Neural cell (in vitro differentiated cells): ENCODE results near the gene UGGT2. TPM values are rescaled to one million over a fixed set of nuclear protein-coding genes. Genes with fewer than 3 reads are reported as not detected.

Experiments
- H2AFZ ChIP-seq: fragments of 200-600, 300-800 bp; sonication (generic), shearing (Covaris generic); 2 replicates; pipeline ENCODE4 v1.6.0; 2014; ENCODE audit warnings: low read depth, mild to moderate bottlenecking, antibody characterized with exemption, low read length, moderate library complexity
- H3F3A ChIP-seq: fragments of 200-600 bp; shearing (Covaris generic); 2 replicates; pipeline ENCODE4 v1.6.1; 2016; ENCODE audit warnings: mild to moderate bottlenecking, moderate library complexity, mixed read lengths, antibody characterized with exemption, low read length; ENCODE audit not compliant: insufficient read depth, poor library complexity, severe bottlenecking
- H3K27ac ChIP-seq: fragments of 200-600, 300-800 bp; sonication (generic), shearing (Covaris generic); 2 replicates; pipeline ENCODE4 v1.5.1; 2014; ENCODE audit warnings: mild to moderate bottlenecking, low read length, moderate library complexity
- H3K27me3 ChIP-seq: fragments of 300-800, 200-600 bp; sonication (generic), shearing (Covaris generic); 2 replicates; pipeline ENCODE4 v1.6.0; 2014; ENCODE audit warnings: mild to moderate bottlenecking, low read depth, low read length, moderate library complexity; ENCODE audit not compliant: insufficient read depth
- H3K36me3 ChIP-seq: fragments of 300-800, 200-600 bp; sonication (generic), shearing (Covaris generic); 2 replicates; pipeline ENCODE4 v1.5.1; 2014; ENCODE audit warnings: mild to moderate bottlenecking, antibody characterized with exemption, low read length, moderate library complexity; ENCODE audit not compliant: insufficient read depth
- H3K4me2 ChIP-seq: fragments of 300-800, 200-600 bp; sonication (generic), shearing (Covaris generic); 2 replicates; pipeline ENCODE4 v1.6.0; 2014; ENCODE audit warnings: mild to moderate bottlenecking, low read length
- H3K4me3 ChIP-seq: fragments of 300-800, 200-600 bp; sonication (generic), shearing (Covaris generic); 2 replicates; pipeline ENCODE4 v1.5.1; 2014; ENCODE audit warnings: mild to moderate bottlenecking, low read length, moderate library complexity
- H3K79me2 ChIP-seq: fragments of 200-600 bp; shearing (Covaris generic); replicated peaks from 2 replicates; pipeline ENCODE4 v1.6.0; 2014; ENCODE audit warnings: mild to moderate bottlenecking, low read length, moderate library complexity; ENCODE audit not compliant: insufficient read depth
- H3K9ac ChIP-seq: fragments of 300-800, 200-600 bp; sonication (generic), shearing (Covaris generic); 2 replicates; pipeline ENCODE4 v1.6.1; 2016; ENCODE audit warnings: mild to moderate bottlenecking, low read length, mixed read lengths
- H3K9me2 ChIP-seq: fragments of 200-600 bp; shearing (Covaris generic); 2 replicates; pipeline ENCODE4 v1.6.1; 2016; ENCODE audit warnings: mild to moderate bottlenecking, low read length, mixed read lengths; ENCODE audit not compliant: insufficient read depth
- H3K9me3 ChIP-seq: fragments of 200-600, 300-800 bp; sonication (generic), shearing (Covaris generic); 2 replicates; pipeline ENCODE4 v1.6.1; 2016; ENCODE audit warnings: mild to moderate bottlenecking, mixed run types, low read length, moderate library complexity, mixed read lengths
- H4K20me1 ChIP-seq: fragments of 200-600 bp; shearing (Covaris generic); 2 replicates; pipeline ENCODE4 v1.6.1; 2016; ENCODE audit warnings: mild to moderate bottlenecking, mixed run types; ENCODE audit not compliant: insufficient read depth
- EP300 ChIP-seq: fragments of 450-650 bp; conservative IDR thresholded peaks from 2 replicates; pipeline ENCODE4 v1.6.1; 2014; ENCODE audit warnings: antibody characterized with exemption, mild to moderate bottlenecking, moderate library complexity; ENCODE audit not compliant: poor library complexity, severe bottlenecking
- EZH2 ChIP-seq: fragments of 200-600, 300-800 bp; shearing (Covaris generic), sonication (generic); IDR thresholded peaks from 2 replicates; pipeline ENCODE4 v1.6.1; 2014; ENCODE audit warnings: antibody characterized with exemption, low read length, borderline replicate concordance, mild to moderate bottlenecking; ENCODE audit not compliant: insufficient read depth, poor library complexity, severe bottlenecking
- MXI1 ChIP-seq: fragments of 450-650 bp; conservative IDR thresholded peaks from 2 replicates; pipeline ENCODE4 v1.6.1; 2014; ENCODE audit warnings: antibody characterized with exemption, mild to moderate bottlenecking; ENCODE audit not compliant: poor library complexity, severe bottlenecking
- POLR2AphosphoS5 ChIP-seq: IDR thresholded peaks from 2 replicates; pipeline ENCODE4 v1.6.1; 2012
- RAD21 ChIP-seq: fragments of 450-650 bp; conservative IDR thresholded peaks from 2 replicates; pipeline ENCODE4 v1.6.1; 2014; ENCODE audit warnings: antibody characterized with exemption, mild to moderate bottlenecking, moderate library complexity
- REST ChIP-seq: IDR thresholded peaks from 2 replicates; pipeline ENCODE4 v1.6.1; 2012; ENCODE audit warnings: borderline replicate concordance
- SMC3 ChIP-seq: fragments of 450-650 bp; conservative IDR thresholded peaks from 2 replicates; pipeline ENCODE4 v1.6.1; 2014; ENCODE audit warnings: antibody characterized with exemption, mild to moderate bottlenecking, moderate library complexity; ENCODE audit not compliant: poor library complexity
- TAF1 ChIP-seq: IDR thresholded peaks from 2 replicates; pipeline ENCODE4 v1.6.1; 2012; ENCODE audit warnings: low read depth
- polyA plus RNA-seq: library from polyadenylated mRNA; depleted of rRNA; stranded (reverse); fragments of >200 nt; gene quantifications from 2 replicates; pipeline ENCODE4 v1.2.3, GENCODE V29; 2014
- TF ChIP-seq, protein P1 (sequence below): fragments of 450-650 bp; IDR thresholded peaks from 2 replicates; pipeline ENCODE4 v1.5.1; 2014; ENCODE audit warnings: antibody characterized with exemption, mild to moderate bottlenecking, moderate library complexity; ENCODE audit not compliant: poor library complexity, severe bottlenecking

Gene UGGT2
- polyA plus RNA-seq, 1 donor from 2014 or later: 35.3 TPM

DNA sequence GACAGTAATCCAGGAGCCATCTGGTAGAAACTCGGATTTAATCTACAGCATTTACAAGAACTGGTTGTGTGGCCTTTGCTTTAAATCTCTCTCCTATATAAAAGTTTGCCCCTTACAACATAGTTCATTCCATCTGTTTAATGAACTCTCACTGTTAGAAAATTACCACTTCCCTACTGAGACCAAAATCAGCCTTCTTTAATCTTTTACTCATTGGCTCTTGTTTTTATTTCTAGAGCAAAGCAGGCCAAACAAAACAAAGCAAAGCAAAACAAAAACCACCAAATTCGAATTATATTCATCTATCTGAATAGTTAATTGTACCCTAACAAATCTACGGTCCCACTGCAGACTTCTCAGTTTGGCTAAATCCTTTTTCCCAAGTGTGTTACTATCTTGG lies 127.0 kb downstream of the UGGT2 start:
- Histone ChIP-seq H3F3A (no peaks in the 10 kb centered on the region), H3K4me2 (no peak overlapping the region), H3K27ac (no peak overlapping the region), H3K9me3 (no peaks in the 10 kb centered on the region), H3K9me2 (no peaks in the 10 kb centered on the region), H3K4me3 (no peak overlapping the region), H3K27me3 (no peaks in the 10 kb centered on the region), H4K20me1 (no peaks in the 10 kb centered on the region), H3K79me2 (no peaks in the 10 kb centered on the region), H3K36me3 (no peaks in the 10 kb centered on the region), H3K9ac (no peak overlapping the region), H2AFZ (no peak overlapping the region)
- no peak for TF ChIP-seq SMC3
- no peak for TF ChIP-seq EZH2
- no peak for TF ChIP-seq POLR2AphosphoS5
- TF ChIP-seq, protein P1, sequence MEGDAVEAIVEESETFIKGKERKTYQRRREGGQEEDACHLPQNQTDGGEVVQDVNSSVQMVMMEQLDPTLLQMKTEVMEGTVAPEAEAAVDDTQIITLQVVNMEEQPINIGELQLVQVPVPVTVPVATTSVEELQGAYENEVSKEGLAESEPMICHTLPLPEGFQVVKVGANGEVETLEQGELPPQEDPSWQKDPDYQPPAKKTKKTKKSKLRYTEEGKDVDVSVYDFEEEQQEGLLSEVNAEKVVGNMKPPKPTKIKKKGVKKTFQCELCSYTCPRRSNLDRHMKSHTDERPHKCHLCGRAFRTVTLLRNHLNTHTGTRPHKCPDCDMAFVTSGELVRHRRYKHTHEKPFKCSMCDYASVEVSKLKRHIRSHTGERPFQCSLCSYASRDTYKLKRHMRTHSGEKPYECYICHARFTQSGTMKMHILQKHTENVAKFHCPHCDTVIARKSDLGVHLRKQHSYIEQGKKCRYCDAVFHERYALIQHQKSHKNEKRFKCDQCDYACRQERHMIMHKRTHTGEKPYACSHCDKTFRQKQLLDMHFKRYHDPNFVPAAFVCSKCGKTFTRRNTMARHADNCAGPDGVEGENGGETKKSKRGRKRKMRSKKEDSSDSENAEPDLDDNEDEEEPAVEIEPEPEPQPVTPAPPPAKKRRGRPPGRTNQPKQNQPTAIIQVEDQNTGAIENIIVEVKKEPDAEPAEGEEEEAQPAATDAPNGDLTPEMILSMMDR: no peak
- TF ChIP-seq MXI1: no peak
- no peak for TF ChIP-seq RAD21
- TF ChIP-seq REST: no peak

DNA sequence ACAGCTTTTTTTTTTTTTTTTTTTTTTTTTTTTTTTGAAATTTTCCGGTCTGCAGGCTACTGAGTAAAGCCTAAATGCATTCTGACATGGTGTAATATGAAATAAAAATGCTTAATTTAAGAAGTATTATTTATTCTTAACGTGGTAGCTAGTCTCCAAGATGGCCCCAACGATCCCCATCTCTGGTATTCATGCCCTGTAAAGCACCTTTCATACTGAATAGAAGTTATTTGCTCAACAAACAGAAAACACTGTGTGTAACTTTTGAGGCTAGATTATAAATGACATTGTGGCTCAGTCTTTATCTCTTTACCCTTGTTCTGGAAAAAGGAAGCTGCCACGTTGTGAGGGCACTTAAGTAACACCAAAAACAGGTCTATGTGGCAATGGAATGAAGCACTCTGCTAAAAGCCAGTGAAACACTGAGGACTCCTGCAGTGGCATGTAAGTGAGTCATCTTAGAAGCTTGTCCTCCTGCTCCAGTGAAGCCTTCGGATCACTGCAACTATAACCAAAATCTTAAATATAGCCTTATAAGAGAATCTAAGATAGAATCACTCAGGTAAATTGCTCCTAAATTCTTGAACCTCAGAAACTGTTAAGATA lies 128.7 kb downstream of the UGGT2 start:
- no peaks in the 10 kb centered on the region for H3F3A ChIP-seq
- H3K4me2 ChIP-seq: no peak overlapping the region
- no peaks in the 10 kb centered on the region for H3K27me3 ChIP-seq
- TF ChIP-seq RAD21: no peak
- no peak for TF ChIP-seq SMC3
- no peak for TF ChIP-seq EP300
- TF ChIP-seq EZH2: no peak
- no peak for TF ChIP-seq POLR2AphosphoS5
- no peak for TF ChIP-seq MXI1
- TF ChIP-seq, protein P1: no peak
- no peak for TF ChIP-seq TAF1
- TF ChIP-seq REST: no peak
- no peaks in the 10 kb centered on the region for H3K79me2 ChIP-seq
- no peaks in the 10 kb centered on the region for H3K9me2 ChIP-seq
- no peak overlapping the region for H3K4me3 ChIP-seq
- H3K9ac ChIP-seq: no peak overlapping the region
- H3K9me3 ChIP-seq: no peaks in the 10 kb centered on the region
- H3K27ac ChIP-seq: no peak overlapping the region
- no peaks in the 10 kb centered on the region for H3K36me3 ChIP-seq
- no peaks in the 10 kb centered on the region for H4K20me1 ChIP-seq
- no peak overlapping the region for H2AFZ ChIP-seq
